Fibroblast of villous mesenchyme (primary cell): ENCODE results near the gene PNLDC1. TPM values are rescaled to one million over a fixed set of nuclear protein-coding genes. Genes with fewer than 3 reads are reported as not detected.
"Not testable (repeated sequence)": the region's sequence is repeated elsewhere in the genome, so short reads cannot be mapped to it uniquely, and the experiment has no call there.

ENCODE experiments used
- DNase-seq: peaks from one replicate; pipeline ENCODE4 v3.0.0-alpha.2; 2010; ENCODE audit warnings: low read depth
- H3K4me3 ChIP-seq: 2 replicates; pipeline ENCODE4 v1.5.1; 2011; ENCODE audit warnings: low read depth, mild to moderate bottlenecking, low read length
- CTCF ChIP-seq: IDR thresholded peaks from 2 replicates; pipeline ENCODE4 v1.5.1; 2012; ENCODE audit warnings: low read depth, mild to moderate bottlenecking, low read length; ENCODE audit not compliant: insufficient read depth
- total RNA-seq: library from RNA; depleted of rRNA; stranded (reverse); fragments of >200 nt; gene quantifications from 2 replicates; pipeline ENCODE4 v1.2.3, GENCODE V29; 2012

PNLDC1 gene
- total RNA-seq, 1 donor, result not detected

GRCh38 chr6:159808647-159809046 is 8.6 kb downstream of the PNLDC1 start:
- TF ChIP-seq CTCF, result no peak
- DNase-seq, result no peak
- H3K4me3 ChIP-seq, result no peak overlapping the region

DNA sequence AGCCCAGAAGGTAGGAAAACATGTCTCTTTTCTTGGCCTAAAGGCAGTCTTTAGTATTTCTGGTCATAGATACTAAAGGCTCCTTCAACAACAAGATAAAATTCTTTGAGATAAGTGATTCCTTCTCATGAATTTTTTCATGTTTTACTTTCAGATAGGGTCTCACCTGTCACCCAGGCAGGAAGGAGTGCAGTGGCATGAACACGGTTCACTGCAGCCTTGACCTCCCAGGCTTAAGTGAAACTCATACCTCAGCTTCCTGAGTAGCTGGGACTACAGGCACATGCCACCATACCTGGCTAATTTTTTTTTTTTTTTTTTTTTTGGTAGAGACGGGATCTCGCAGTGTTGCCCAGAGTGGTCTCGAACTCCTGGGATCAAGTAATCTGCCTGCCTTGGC is 9.1 kb downstream of the PNLDC1 start:
- no peak overlapping the region for H3K4me3 ChIP-seq
- no peak for DNase-seq
- no peak for TF ChIP-seq CTCF

DNA sequence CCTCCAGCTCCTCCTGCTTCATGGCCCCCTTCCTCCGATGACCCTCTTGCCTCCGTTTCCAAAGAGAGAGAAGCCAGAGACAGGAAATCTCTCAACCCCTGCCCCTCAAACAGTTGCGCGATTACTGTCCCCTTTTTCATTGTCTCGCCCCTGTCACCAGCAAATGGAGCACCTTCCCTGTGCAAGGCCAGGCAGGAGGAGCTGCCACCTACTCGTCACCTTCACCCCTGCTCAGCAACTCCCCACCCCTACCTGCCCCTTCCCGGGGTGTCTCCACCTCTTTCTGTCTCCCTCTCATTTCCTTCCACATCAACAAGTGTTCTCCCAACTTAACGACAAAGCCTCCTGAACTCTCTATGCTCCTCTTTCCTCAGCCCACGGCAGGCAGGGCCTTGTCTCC is 13.7 kb downstream of the PNLDC1 start:
- no peak overlapping the region for H3K4me3 ChIP-seq
- no peak for TF ChIP-seq CTCF

DNA sequence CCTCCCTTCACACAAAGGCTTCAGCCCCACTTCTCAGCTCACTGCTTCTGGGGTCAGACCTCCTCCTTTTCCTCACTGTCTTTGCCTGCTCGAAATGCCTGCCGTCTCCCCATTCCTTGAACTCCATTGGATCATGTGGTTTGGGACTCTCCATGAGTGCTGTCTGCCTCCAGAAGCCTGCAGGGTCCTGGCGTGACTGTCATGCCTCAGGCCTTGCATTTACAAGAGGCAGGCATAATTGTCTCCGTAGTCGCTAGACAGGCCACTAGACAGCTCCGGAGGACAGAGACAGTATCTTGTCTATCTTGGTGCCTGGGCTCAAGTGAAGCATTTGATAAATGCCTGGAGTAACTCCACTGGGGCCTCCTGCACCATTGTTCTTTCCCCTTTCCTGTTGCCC is 15.3 kb downstream of the PNLDC1 start:
- no peak for DNase-seq
- no peak for TF ChIP-seq CTCF
- H3K4me3 ChIP-seq, result no peak overlapping the region

More for the DNA sequence above, 13.7 kb downstream of the PNLDC1 start:
- no peak for DNase-seq

DNA sequence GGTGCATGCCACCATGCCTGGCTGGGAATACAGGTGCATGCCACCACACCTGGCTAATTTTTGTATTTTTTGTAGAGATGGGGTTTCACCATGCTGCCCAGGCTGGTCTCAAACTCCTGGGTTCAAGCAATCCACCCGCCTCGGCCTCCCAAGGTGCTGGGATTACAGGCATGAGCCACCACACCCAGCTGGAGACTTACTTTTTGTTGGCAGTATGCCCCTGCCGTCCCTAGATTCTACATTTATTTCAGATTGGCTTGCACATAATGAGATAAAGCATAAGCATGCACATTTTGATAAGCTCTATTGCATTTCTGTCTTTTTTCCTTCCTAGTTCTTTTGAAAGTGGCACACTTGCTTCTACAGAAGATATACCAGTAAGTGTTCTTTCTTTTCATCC is 16.7 kb downstream of the PNLDC1 start:
- DNase-seq, H3K4me3 ChIP-seq: not testable (repeated sequence)

- no peak overlapping the region for H3K4me3 ChIP-seq
- DNase-seq, result no peak
- TF ChIP-seq CTCF, result no peak
These were observed 18.1 kb downstream of the PNLDC1 start for GRCh38 chr6:159817951-159818739.

- H3K4me3 ChIP-seq, result no peak overlapping the region
- TF ChIP-seq CTCF, result no peak
- no peak for DNase-seq
These were observed 19.0 kb downstream of the PNLDC1 start for GRCh38 chr6:159819098-159819497.
